Left hindlimb (tissue), 1 donor: ENCODE data around the gene BAIAP3.
"Not testable (repeated sequence)": the region's sequence is repeated elsewhere in the genome, so short reads cannot be mapped to it uniquely, and the experiment has no call there.

Experiments used
- DNase-seq: peaks from one replicate; pipeline ENCODE4 v3.0.0-alpha.2; 2018

The BAIAP3 gene, protein sequence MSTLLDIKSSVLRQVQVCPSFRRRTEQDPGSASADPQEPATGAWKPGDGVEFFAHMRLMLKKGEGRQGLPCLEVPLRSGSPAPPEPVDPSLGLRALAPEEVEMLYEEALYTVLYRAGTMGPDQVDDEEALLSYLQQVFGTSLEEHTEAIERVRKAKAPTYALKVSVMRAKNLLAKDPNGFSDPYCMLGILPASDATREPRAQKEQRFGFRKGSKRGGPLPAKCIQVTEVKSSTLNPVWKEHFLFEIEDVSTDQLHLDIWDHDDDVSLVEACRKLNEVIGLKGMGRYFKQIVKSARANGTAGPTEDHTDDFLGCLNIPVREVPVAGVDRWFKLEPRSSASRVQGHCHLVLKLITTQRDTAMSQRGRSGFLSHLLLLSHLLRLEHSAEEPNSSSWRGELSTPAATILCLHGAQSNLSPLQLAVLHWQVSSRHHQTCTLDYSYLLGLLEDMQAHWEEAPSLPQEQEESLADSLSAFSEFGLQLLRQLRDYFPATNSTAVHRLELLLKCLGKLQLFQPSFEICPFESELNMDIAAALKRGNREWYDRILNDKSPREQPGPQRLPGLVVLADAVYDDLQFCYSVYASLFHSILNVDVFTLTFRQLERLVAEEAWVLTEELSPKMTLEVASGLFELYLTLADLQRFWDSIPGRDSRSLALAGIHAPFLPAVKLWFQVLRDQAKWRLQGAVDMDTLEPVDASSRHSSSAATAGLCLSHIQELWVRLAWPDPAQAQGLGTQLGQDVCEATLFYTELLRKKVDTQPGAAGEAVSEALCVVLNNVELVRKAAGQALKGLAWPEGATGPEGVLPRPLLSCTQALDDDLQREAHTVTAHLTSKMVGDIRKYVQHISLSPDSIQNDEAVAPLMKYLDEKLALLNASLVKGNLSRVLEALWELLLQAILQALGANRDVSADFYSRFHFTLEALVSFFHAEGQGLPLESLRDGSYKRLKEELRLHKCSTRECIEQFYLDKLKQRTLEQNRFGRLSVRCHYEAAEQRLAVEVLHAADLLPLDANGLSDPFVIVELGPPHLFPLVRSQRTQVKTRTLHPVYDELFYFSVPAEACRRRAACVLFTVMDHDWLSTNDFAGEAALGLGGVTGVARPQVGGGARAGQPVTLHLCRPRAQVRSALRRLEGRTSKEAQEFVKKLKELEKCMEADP

DNA sequence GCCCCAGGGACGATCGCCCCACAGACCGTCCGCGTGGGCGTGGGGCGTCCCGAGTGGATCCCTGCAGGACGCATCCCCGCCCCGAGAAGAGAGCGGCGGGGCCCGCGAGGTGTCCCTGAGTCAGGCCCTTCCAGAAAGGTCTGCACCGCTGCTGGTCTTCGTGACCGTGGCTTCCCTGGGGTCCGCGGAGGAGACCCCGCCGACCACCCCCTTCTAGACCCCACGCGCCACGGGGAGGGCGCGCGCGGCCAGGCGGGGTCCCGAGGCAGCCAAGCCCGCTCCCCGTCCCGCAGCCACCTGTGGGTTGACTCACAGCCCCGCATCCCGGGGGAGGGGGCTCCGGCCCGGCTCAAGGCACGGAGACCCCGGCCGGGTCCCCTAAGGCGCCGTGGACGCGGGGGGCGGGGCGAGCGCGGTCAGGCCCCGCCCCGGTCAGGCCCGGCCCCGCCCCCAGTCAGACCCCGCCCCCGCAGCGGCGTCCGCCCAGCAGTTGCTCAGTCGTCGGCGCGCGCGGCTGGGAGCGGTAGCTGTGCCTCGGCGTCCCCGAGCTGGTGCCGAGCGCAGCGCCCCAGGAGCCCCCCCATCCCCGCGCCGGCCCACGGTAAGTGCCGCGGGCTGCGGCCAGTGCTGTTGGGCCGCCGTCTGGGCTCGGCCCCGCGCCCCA lies at the start of gene BAIAP3:
BAIAP3 (plus strand) TSS at position 497 of the 664 bp plus-strand sequence. CDS start 4,905 bp downstream, outside the sequence.
- DNase-seq: no peak

DNA sequence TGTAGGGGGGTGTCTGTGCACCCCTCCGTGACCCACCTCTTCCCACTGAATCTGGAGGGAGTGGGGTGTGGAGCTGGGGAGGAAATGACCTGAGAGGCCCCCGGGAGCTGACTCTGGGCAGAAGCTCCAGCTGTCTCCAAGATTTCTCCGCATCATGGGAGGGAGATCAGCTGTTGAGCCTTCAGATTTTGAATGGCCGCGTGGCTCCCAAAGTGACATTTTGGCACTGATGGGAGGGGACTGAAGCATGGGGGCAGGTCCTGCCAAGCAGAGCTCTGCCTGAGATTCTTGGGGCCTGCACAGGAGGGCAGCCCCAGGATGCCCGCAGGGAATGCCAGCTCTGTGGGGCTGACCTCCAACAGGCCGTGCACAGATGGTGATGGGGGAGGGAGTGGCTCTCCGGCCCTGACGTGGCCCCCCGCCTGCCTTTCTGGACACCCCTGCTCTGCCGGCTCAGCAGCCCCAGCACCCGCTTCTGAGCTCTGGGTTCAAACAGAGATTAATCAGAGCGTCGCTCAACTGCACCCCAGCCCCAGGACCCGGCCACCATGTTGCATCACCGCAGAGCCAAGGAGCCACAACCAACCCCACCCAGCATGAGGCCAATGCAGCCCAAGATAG lies 49.3 kb upstream of the BAIAP3 start:
- no peak for DNase-seq

DNA sequence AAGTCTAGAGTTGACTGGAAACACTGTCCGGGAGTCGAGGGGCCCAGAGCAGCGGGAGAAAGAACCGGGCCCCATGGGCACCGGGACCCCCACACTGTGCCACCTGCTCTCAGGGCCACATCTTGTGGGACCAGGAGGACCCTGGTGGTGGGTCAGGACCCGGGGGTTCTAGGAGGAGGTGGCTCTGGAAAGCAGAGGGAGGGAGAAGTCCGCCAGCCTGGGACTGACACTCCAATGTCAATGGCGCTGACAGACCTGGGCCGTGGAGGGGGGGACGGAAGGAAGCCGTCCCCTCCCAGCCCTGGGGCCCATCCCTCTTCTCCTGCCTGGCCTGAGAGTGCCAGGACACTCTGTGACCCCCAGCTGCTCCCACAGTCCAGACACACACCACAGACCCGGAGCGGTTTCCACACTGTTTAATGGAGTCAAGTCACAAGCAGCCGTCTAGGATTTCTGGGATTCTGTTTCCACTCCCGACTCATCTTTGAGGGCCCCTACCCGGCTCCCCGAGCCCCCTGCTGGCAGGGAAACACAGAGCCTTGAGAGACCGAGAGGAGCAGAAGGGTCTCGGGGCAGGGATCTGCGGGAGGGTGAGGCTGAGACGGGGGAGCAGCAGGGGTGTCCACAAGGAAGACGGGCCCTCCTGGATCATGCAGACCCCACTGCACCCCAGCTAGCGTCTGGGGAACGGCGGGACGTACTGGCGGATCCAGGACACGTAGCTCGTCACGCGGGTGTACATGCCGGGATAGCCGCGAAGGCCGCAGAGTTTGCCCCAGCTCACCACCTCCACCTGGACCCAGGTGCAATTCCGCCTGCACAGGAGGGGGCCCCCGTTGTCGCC lies 47.6 kb upstream of the BAIAP3 start:
- no peak for DNase-seq

DNA sequence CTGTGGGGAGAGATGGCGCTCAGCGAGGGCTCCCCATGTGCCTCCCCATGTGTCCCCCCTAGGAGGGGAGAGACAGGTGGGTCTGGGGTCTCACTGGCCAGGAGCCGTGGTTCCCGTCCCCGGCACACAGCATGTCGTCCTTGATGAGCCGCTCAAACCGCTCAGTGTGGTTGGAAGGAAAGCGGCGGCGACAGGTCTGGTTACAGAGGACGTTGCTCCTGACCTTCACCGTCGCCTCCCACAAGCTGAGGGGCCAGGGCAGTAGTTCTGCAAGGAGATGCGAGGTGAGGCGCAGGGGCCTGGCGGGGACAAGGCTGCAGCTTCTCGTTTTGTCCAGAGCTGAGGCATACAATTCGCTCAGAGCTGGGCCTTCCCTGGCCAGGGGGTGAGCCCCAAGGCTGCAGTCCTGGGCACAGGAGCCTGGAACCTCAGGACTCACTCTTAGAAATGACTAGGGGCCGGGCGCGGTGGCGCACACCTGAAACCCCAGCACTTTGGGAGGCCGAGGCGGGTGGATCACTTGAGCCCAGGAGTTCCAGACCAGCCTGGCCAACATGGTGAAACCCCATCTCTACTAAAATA lies 46.8 kb upstream of the BAIAP3 start:
- DNase-seq: no peak

DNA sequence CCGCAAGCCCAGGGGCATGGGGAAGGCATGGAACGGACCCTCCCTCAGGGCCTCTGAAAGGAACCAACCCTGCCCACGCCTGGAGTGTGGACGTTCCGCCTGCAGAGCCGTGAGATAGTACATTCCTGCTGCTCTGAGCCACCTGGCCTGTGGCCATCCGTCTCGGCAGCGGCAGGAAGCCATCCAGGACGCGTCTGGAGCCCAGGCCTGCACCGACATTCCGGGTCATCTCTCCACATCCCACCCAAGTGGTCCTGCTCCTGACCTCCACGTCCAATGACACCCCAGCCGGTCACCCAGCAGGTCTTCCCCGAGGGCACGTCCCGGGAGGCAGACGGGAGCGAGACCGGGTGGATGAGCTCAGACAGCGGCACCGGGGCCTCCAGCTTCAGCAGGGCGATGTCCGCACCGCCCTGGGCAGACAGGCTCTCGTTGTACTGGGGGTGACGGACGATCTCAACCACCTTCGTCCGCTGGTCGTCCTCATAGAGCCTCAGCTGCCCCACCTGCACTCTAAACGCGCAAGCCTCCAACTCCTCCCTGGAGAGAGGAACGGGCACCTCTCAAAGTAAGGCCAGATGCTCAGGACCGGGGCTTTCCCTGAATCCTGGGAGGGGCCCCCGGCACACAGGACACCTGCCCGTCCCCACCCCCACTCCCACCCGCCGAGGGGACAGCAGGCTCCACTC lies 45.3 kb upstream of the BAIAP3 start:
- no peak for DNase-seq

DNA sequence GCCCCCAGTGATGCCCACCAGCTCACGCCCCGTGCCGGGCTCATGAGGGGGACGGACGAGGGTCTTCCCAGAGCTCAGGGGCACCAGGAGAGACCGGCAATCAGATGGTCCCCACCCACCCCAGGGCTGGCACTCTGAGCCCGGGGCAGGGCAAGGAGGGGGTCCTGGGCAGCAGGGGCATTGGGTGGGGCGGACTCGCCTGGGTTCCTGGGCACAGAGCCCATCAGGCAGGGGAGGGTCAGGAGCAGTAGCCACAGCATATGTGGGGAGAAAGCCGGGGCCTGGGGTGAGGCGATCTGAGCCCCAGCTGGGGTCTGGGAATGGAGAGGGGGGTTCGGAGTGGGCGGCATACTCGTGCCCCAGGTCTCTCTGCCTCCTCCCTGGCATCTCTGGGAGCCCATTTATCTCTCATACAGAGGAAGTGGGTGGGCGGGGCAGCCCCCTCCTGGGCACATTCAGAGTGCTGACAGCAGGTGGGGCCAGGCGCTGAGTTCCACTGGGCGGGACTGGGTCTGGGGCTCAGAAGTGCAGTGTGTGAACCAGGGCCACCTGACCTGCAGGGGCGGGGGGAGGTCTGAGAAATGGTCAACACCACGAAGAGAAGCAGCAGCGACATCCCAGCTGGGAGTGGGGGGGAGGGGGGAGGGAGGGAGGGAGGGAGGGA lies 44.5 kb upstream of the BAIAP3 start:
- DNase-seq: no peak

DNA sequence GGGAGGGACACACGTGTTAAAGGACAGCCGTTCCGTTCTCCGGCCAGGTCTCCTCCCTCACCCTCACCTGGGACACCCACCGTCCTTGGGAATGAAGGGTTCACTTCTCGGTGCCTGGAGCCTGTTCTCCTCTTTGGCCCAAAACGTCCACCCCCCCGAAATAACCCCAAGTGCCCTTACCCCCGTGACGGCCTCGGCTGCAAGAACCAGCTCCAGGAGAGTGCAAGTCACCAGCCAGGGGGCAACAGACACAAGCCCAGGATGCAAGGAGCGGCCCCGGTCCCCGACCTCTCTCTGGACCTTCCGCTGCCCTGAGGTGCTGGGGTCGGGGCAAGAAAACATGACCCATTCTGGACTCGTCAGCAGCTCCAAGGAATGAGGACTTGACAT lies 44.0 kb upstream of the BAIAP3 start:
- no peak for DNase-seq

DNA sequence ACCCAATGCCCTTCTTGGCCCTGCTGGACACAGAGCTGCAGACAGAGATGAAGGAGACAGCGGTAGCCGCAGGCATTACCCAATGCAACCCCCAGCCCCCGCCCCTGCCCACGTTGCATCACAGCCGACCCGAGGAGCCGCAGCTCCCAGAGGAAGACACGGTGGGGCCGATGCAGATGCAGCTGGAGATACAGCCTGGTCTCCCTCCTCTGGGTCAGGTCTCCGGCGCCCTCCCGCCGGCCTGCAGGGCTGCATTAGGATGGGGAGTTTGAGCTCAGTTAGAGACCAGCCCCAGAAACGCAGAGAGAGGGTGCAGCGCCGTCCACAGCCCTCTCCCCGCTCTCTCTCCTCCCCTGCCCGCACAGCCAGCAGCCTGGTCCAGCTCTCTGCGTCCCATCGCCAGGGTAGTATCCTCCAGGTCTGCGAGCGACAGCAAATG lies 43.4 kb upstream of the BAIAP3 start:
- no peak for DNase-seq

DNA sequence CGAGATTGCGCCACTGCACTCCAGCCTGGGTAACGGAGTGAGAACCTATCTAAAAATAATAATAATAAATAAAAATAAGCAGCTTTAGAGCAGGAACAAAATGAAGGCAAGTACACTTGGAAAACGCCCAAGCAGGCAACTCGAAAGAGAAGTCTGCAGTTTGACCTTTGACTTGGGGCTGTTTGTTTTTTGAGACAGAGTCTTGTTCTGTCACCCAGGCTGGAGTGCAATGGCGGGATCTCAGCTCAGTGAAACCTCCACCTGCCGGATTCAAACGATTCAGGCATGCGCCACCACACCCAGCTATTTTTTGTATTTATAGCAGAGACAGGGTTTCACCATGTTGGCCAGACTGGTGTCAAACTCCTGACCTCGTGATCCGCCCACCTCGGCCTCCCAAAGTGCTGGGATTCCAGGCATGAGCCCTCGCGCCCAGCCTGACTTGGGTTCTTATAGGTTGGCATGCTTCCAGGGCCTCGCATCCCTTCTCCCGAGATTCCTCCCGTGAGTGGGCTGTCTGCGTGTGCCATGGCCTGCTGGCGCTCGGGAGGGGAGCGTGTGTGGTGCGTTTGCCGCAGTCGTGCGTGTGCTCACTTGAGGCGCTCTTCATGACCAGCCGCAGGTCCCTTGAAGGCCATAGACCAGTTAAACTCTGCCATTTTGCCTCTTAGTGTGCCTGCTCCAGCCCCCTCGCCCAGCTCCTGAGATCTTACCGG lies 42.4 kb upstream of the BAIAP3 start:
- no peak for DNase-seq

DNA sequence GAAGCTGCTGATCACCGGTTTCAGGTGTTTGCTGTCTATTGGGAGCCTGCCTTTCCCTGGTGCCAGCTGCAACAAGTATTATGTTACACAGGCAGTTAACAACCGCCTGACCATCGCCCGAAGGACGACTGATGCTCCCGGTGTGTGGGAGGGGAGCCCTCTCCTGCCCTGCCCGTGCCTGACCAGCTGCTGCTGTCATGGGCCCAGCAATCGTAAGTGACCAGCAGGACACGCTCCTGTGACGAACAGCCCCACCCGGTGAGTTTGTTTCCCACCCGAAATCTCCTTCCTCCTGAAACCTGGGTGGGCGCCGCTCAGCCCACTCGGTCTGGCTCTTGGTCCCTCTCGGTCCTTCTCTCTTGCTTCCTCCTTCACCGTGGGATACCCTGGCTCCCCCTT lies 41.9 kb upstream of the BAIAP3 start:
- no peak for DNase-seq

DNA sequence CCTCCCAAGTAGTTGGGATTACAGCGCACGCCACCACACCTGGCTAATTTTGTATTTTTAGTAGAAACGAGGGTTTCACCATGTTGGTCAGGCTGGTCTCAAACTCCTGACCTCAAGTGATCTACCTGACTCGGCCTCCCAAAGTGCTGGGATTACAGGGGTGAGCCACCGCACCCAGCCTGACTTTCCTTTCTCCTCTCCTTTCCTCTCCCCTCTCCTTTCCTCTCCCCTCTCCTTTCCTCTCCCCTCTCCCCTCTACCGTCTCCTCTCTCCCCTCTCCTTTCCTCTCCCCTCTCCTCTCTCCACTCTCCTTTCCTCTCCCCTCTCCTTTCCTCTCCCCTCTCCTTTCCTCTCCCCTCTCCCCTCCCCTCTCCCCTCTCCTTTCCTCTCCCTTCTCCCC lies 41.2 kb upstream of the BAIAP3 start:
- DNase-seq: not testable (repeated sequence)

DNA sequence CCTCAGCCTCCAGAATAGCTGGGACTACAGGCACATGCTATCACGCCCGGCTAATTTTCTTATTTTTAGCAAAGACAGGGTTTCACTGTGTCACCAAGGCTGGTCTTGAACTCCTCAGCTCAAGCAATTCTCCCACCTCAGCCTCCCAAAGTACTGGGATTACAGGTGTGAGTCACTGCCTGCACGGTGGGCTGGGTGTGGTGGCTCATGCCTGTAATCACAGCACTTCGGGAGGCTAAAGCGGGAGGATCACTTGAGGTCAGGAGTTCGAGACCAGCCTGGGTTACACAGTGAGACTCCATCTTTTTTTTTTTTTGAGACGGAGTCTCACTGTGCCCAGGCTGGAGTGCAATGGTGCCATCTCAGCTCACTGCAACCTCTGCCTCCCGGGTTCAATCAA lies 40.6 kb upstream of the BAIAP3 start:
- DNase-seq: not testable (repeated sequence)

DNA sequence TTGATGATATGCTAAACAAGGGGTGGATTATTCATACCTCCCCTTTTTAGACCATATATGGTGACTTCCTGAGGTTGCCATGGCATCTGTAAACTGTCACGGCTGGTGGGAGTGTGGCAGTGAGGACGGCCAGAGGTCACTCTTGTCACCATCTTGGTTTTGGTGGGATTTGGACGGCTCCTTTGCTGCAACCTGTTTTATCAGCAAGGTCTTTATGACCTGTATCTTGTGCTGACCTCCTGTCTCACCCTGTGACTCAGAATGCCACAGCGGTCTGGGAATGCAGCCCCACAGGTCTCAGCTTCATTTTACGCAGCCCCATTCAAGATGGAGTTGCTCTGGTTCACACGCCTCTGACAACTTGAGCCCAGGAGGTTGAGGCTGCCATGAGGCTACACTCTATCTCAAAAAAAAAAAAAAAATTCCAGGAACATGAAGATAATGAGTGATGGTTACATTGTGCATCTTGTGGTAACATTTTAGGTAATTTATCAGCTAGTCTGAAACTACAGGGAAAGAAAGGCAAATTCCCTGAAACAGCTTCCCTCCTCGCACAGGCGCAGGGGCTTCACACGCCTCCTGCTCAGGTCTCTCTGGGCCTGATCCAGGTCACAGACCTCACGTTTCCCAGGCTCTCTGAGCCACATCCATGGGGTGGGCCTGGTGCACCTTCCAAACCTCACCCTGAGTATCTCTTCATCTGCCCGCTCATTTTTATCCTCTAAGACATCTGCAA lies 39.4 kb upstream of the BAIAP3 start:
- no peak for DNase-seq

DNA sequence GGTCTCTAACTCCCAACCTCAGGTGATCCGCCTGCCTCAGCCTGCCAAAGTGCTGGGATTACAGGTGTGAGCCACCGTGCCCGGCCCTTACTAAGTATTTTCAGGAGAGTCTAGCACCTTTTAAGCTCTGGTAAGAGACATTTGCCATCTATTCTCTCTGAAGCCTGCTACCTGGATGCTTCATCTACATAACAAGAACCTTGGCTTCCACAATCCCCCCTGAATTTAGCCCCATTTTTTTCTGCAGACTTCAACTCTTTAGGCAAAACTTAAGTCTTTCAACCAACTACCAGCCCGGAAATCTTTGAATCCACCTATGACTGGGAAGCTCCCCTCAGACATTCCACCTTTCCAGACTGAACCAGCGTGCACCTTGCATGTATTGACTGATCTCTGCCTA lies 38.0 kb upstream of the BAIAP3 start:
- no peak for DNase-seq

DNA sequence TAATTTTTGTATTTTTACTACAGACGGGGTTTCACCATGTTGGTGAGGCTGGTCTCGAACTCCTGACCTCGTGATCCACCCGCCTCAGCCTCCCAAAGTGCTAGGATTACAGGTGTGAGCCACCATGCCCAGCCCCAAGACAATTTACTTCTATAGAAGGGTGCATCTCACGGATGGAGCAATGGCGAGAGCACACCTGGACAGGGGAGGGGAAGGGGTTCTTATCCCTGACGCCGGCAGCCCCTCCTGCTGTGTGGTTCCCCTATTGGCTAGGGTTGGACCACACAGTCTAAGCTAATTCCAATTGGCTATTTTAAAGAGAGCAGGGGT lies 36.8 kb upstream of the BAIAP3 start:
- DNase-seq: not testable (repeated sequence)

DNA sequence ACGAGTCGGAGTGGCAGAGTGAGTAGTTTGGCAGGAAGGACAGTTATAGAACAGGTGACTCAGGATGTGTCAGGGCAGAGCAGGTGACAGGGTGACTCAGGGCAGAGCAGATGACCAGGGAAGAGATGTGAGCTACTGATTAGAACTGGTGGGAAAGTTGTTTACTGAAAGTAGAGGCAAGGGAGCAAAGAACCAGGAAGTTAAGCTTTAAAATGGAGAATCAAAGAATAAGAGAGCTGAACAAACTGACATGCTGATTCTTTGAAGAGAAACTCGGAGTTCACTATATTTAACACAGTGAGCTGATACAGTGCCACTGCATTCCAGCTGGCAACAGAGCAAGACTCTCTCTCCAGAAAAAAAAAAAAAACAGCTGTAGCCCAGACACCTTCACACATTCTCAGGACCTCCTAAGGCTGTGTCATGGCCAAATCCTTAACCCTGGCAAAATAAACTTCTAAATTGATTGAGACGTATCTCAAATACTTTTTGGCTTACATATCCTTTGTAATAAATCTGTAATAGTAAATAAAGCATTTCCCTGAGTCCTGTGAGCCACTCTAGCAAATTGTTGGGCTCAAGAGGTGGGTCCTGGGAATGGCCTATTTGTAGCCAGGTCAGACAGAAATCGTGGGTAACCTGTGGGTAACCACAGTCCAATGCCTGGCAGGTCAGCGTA lies 36.3 kb upstream of the BAIAP3 start:
- no peak for DNase-seq

DNA sequence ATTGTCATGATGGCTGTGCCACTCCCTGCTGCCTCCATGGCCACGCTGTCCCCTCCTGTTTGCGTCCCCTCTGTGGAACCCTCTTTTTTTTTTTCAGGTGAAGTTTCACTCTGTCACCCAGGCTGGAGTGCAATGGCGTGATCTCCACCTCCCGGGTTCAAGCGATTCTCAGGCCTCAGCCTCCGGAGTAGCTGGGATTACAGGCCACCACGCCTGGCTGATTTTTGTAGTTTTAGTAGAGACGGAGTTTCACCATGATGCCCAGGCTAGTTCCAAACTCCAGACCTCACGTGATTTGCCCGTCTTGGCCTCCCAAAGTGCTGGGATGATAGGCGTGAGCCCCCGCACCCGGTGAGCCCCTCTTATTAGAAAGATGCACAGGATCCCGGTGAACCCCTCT lies 35.0 kb upstream of the BAIAP3 start:
- DNase-seq: no peak
